Activated T-cell treated with anti-CD3 and anti-CD28 coated beads, Interleukin-2, amount 50 U/mL, for 4 hours (primary cell): ENCODE results near the gene CDC14A. TPM values are rescaled to one million over a fixed set of nuclear protein-coding genes. Genes with fewer than 3 reads are reported as not detected.

Experiments
- ATAC-seq, 2 donors: fragments of 200-7000 bp; cut with Tn5 transposase; one replicate each; pipeline ENCODE4 v1.10.0; 2021
- DNase-seq: peaks from one replicate; pipeline ENCODE4 v3.0.0-alpha.2; 2020
- H3K27me3 Mint-ChIP-seq: one replicate; pipeline ENCODE4 v1.8.0; 2021; ENCODE audit warnings: low read depth, mixed read lengths
- H3K36me3 Mint-ChIP-seq: one replicate; pipeline ENCODE4 v1.8.0; 2022; ENCODE audit warnings: mixed read lengths; ENCODE audit not compliant: insufficient read depth
- H3K4me1 Mint-ChIP-seq: one replicate; pipeline ENCODE4 v1.8.0; 2021; ENCODE audit warnings: low read depth, mixed read lengths
- H3K4me3 Mint-ChIP-seq: one replicate; pipeline ENCODE4 v1.8.0; 2021; ENCODE audit warnings: mild to moderate bottlenecking, moderate library complexity, mixed read lengths
- H3K9me3 Mint-ChIP-seq: one replicate; pipeline ENCODE4 v1.8.0; 2021; ENCODE audit warnings: mixed read lengths
- total RNA-seq, 3 donors: library from RNA; stranded (reverse); gene quantifications; one replicate each; pipeline ENCODE4 v1.2.1, GENCODE V29; 2021

The CDC14A gene
- total RNA-seq: 10 to 100 TPM in 2 of 3 donors, 1 to 10 TPM in 1; 9.5 to 12.8 (median 12.5) TPM

- Mint-ChIP-seq H3K36me3 (peaks cover 17% of the 10 kb centered on the region), H3K27me3 (no peaks in the 10 kb centered on the region), H3K4me1 (peaks cover 43% of the 10 kb centered on the region), H3K9me3 (no peaks in the 10 kb centered on the region), H3K4me3 (peak within 1 kb of the TSS; percentile 94)
- DNase-seq (peak; percentile 76), ATAC-seq (peak; percentile 61 to 63)
Observed at GRCh38 chr1:100352267-100353070, at the start of gene CDC14A. Gene CDC14A (plus strand): TSS chr1:100352506. CDS start chr1:100352955, 449 bp downstream.

DNA sequence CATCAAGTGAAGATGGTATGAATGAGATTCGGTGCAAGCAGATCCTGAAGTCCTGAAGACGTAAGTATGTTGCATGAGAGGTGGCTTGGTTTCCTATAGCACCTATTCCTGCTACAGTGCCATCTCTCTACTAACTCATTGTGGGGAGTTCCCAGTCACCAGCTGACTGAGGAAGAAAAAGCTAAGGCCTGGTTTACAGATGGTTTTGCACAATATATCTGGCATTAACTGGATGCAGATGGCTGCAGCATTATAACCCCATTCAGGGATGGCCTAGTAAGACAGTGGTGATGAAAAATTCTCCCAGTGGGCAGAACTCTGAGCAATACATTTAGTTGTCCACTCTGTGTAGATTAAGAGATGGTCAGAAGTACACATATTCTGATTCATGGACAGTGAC is 49.6 kb upstream of the CDC14A start:
- no peaks in the 10 kb centered on the region for H3K36me3 Mint-ChIP-seq
- DNase-seq (no peak), ATAC-seq (no peak)
- no peak overlapping the region for H3K4me3 Mint-ChIP-seq
- H3K9me3 Mint-ChIP-seq: no peaks in the 10 kb centered on the region
- H3K4me1 Mint-ChIP-seq: peaks cover 18% of the 10 kb centered on the region
- no peaks in the 10 kb centered on the region for H3K27me3 Mint-ChIP-seq

- no peaks in the 10 kb centered on the region for H3K36me3 Mint-ChIP-seq
- H3K4me1 Mint-ChIP-seq: peaks cover 14% of the 10 kb centered on the region
- no peak for ATAC-seq
- no peak for DNase-seq
- H3K4me3 Mint-ChIP-seq: no peak overlapping the region
- H3K27me3 Mint-ChIP-seq: no peaks in the 10 kb centered on the region
- H3K9me3 Mint-ChIP-seq: no peaks in the 10 kb centered on the region
Observed at GRCh38 chr1:100304227-100304626, 48.1 kb upstream of the CDC14A start.

- H3K4me3 Mint-ChIP-seq: no peak overlapping the region
- ATAC-seq (no peak), DNase-seq (no peak)
- H3K27me3 Mint-ChIP-seq: no peaks in the 10 kb centered on the region
- no peaks in the 10 kb centered on the region for H3K36me3 Mint-ChIP-seq
- peaks cover 4% of the 10 kb centered on the region for H3K9me3 Mint-ChIP-seq
- H3K4me1 Mint-ChIP-seq: peaks cover 10% of the 10 kb centered on the region
Observed at GRCh38 chr1:100304921-100305320, 47.4 kb upstream of the CDC14A start.

- Mint-ChIP-seq H3K27me3 (no peaks in the 10 kb centered on the region), H3K36me3 (no peaks in the 10 kb centered on the region), H3K4me1 (peaks cover 10% of the 10 kb centered on the region), H3K4me3 (no peak overlapping the region), H3K9me3 (peaks cover 8% of the 10 kb centered on the region)
- no peak for ATAC-seq
- no peak for DNase-seq
Observed at GRCh38 chr1:100305954-100306353, 46.4 kb upstream of the CDC14A start.

GRCh38 chr1:100306735-100307313 is 45.5 kb upstream of the CDC14A start:
- Mint-ChIP-seq H3K4me1 (peaks cover 10% of the 10 kb centered on the region), H3K4me3 (no peak overlapping the region), H3K9me3 (peaks cover 8% of the 10 kb centered on the region), H3K27me3 (no peaks in the 10 kb centered on the region), H3K36me3 (no peaks in the 10 kb centered on the region)
- DNase-seq (no peak), ATAC-seq (peak; percentile 41 to 60)

GRCh38 chr1:100308777-100309176 is 43.5 kb upstream of the CDC14A start:
- ATAC-seq (peak in 1 of 2 donors; percentile 52), DNase-seq (no peak)
- Mint-ChIP-seq H3K27me3 (no peaks in the 10 kb centered on the region), H3K4me3 (no peak overlapping the region), H3K9me3 (peaks cover 8% of the 10 kb centered on the region), H3K4me1 (peaks cover 10% of the 10 kb centered on the region), H3K36me3 (no peaks in the 10 kb centered on the region)

- peaks cover 8% of the 10 kb centered on the region for H3K9me3 Mint-ChIP-seq
- H3K4me1 Mint-ChIP-seq: peaks cover 10% of the 10 kb centered on the region
- DNase-seq: no peak
- H3K36me3 Mint-ChIP-seq: no peaks in the 10 kb centered on the region
- H3K4me3 Mint-ChIP-seq: no peak overlapping the region
- no peaks in the 10 kb centered on the region for H3K27me3 Mint-ChIP-seq
- no peak for ATAC-seq
Observed at GRCh38 chr1:100309863-100310262, 42.4 kb upstream of the CDC14A start.

DNA sequence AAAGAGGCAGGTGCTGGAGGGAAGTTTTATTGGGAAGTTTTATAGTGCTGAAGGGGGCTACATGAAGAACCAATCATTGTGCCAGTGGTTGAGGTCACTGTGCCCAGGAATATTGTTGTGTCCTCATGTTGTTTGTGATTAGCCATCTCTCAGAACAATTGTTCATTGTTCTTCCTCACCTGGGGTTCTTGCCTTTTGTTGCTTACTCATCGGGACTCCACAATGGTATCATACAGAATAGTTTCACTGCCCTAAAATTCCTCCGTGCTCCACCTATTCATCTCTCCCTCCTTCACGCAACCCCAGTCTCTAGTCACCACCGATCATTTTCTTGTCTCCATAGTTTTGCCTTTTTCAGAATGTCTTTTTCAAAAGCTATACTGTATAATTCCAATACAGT is 38.9 kb upstream of the CDC14A start:
- ATAC-seq (no peak), DNase-seq (no peak)
- H3K4me3 Mint-ChIP-seq: no peak overlapping the region
- H3K36me3 Mint-ChIP-seq: no peaks in the 10 kb centered on the region
- no peaks in the 10 kb centered on the region for H3K27me3 Mint-ChIP-seq
- H3K4me1 Mint-ChIP-seq: no peaks in the 10 kb centered on the region
- H3K9me3 Mint-ChIP-seq: peaks cover 15% of the 10 kb centered on the region

GRCh38 chr1:100316622-100317021 is 35.7 kb upstream of the CDC14A start:
- ATAC-seq: no peak
- Mint-ChIP-seq H3K9me3 (peaks cover 20% of the 10 kb centered on the region), H3K27me3 (no peaks in the 10 kb centered on the region), H3K4me1 (no peaks in the 10 kb centered on the region), H3K4me3 (no peak overlapping the region), H3K36me3 (peaks cover 5% of the 10 kb centered on the region)
- DNase-seq: no peak

GRCh38 chr1:100320311-100321099 is 31.8 kb upstream of the CDC14A start:
- DNase-seq: no peak
- H3K36me3 Mint-ChIP-seq: peaks cover 5% of the 10 kb centered on the region
- peaks cover 8% of the 10 kb centered on the region for H3K4me1 Mint-ChIP-seq
- H3K9me3 Mint-ChIP-seq: peaks cover 20% of the 10 kb centered on the region
- no peak overlapping the region for H3K4me3 Mint-ChIP-seq
- no peaks in the 10 kb centered on the region for H3K27me3 Mint-ChIP-seq
- ATAC-seq: no peak

DNA sequence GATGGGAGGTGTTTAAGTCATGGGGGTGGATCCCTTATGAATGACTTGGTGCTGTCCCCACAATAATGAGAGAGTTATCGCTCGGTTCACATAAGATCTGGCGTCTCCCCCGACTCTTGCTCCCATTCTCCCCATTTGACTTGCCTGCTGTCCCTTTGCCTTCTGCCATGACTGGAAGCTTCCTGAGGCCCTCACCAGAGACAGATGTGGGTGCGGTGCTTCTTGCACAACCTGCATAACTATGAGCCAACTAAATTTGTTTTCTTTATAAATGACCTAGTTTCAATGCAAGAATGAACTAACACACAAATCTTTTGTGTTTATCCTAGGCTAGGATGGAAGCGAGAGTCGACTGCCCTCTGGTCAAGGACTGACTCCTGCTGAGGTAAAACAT is 31.2 kb upstream of the CDC14A start:
- Mint-ChIP-seq H3K9me3 (peaks cover 20% of the 10 kb centered on the region), H3K4me3 (no peak overlapping the region), H3K36me3 (peaks cover 5% of the 10 kb centered on the region), H3K27me3 (no peaks in the 10 kb centered on the region), H3K4me1 (peaks cover 8% of the 10 kb centered on the region)
- ATAC-seq (no peak), DNase-seq (no peak)

DNA sequence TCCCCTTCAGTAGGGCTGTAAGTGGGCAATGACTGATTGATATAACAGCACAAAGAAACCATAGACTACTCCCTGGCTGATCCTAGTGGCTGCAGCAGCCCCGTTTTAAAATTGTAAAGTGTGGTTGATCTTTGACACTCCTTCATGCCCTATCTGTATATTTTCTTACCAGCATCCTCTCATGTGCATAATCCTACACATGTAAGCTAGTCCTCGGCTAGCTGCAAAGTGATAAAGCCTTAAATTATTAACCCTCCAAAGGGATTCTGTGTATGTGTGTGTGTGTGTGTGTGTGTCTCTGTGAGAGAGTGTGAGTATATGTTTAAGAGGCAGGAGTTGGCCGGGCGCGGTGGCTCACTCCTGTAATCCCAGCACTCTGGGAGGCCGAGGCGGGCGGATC is 30.8 kb upstream of the CDC14A start:
- Mint-ChIP-seq H3K4me1 (peaks cover 8% of the 10 kb centered on the region), H3K27me3 (no peaks in the 10 kb centered on the region), H3K4me3 (no peak overlapping the region), H3K9me3 (peaks cover 20% of the 10 kb centered on the region), H3K36me3 (peaks cover 5% of the 10 kb centered on the region)
- DNase-seq: no peak
- no peak for ATAC-seq

DNA sequence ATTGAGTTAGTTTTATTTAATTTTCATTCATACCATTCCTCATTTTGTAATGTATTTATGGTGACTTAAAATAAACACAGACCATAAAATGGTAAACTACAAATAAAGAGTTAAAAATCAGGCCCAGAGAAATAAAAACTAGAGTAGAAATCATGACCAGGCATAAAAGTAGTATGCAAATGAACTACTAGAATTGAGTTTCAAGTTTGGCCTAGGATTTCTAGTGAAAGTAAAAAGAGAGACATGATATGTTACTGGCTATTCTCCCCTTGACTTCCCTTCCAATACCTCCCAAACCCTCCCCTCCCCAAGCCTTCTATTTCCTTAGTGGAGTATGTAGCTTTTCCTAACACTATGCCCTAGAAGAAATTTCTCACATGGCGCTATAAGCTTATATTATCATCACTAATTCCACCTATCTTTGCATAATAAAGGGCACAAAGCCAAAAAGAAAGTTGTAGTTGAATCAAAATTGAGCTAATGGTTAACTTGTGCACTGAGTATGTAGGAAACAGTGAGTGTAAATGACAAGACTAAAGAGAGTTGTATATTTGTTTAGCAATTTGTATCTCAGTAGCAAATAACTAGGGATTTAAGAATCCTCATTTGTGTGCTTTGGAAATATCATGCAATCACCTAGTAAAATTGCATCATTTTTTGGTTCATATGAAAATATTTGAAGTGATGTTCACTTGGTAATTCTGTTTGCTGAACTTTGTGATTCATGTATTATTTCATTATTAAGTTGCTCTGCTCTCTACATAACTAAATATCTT is 29.7 kb upstream of the CDC14A start:
- peaks cover 8% of the 10 kb centered on the region for H3K4me1 Mint-ChIP-seq
- no peak overlapping the region for H3K4me3 Mint-ChIP-seq
- peaks cover 15% of the 10 kb centered on the region for H3K9me3 Mint-ChIP-seq
- peaks cover 5% of the 10 kb centered on the region for H3K36me3 Mint-ChIP-seq
- no peaks in the 10 kb centered on the region for H3K27me3 Mint-ChIP-seq
- DNase-seq (no peak), ATAC-seq (no peak)
